Dendritic cell treated with granulocyte-macrophage colony-stimulating factor and Interleukin-4, amounts not matched to agents 40 ng/mL and 50 ng/mL, for 4 days (primary cell): Measurements from ENCODE around the gene KCND1.
A peak's percentile ranks its signal among the peaks of the same experiment; 100 is the strongest.

ENCODE experiments used
- H3K27ac Mint-ChIP-seq: one replicate; pipeline ENCODE4 v1.8.0; 2022; ENCODE audit warnings: mild to moderate bottlenecking, mixed read lengths
- H3K27me3 Mint-ChIP-seq: one replicate; pipeline ENCODE4 v1.8.0; 2022; ENCODE audit warnings: mild to moderate bottlenecking, mixed read lengths
- H3K36me3 Mint-ChIP-seq: one replicate; pipeline ENCODE4 v1.8.0; 2022; ENCODE audit warnings: low read depth, mixed read lengths
- H3K4me1 Mint-ChIP-seq: one replicate; pipeline ENCODE4 v1.8.0; 2022; ENCODE audit warnings: low read depth, mixed read lengths
- H3K4me3 Mint-ChIP-seq: one replicate; pipeline ENCODE4 v1.8.0; 2022; ENCODE audit warnings: mild to moderate bottlenecking, moderate library complexity, mixed read lengths
- H3K9me3 Mint-ChIP-seq: one replicate; pipeline ENCODE4 v1.8.0; 2022; ENCODE audit warnings: mixed read lengths
- intact Hi-C: fragments of 100-400 bp; cut with micrococcal nuclease; formaldehyde crosslinking; loops from one replicate; pipeline ENCODE4 v1.15.0; 2022

KCND1 gene

GRCh38 chrX:48971249-48972219 lies at the start of gene KCND1:
Gene KCND1, minus strand, starts transcription at chrX:48971844. Its CDS starts 1,573 bp downstream, at chrX:48970271.
- peaks cover 25% of the 10 kb centered on the region for H3K4me1 Mint-ChIP-seq
- peaks cover 39% of the 10 kb centered on the region for H3K36me3 Mint-ChIP-seq
- no peaks in the 10 kb centered on the region for H3K9me3 Mint-ChIP-seq
- H3K27me3 Mint-ChIP-seq, result peaks cover 13% of the 10 kb centered on the region
- peak within 1 kb of the TSS; percentile 21 for H3K27ac Mint-ChIP-seq
- intact Hi-C loops, result no loop called here
- H3K4me3 Mint-ChIP-seq, result peak within 1 kb of the TSS; percentile 27

GRCh38 chrX:49019599-49020249 lies 48.1 kb upstream of the KCND1 start:
- Mint-ChIP-seq H3K4me3 (no peak overlapping the region), H3K4me1 (peaks cover 9% of the 10 kb centered on the region), H3K36me3 (peaks cover 10% of the 10 kb centered on the region), H3K27ac (no peak overlapping the region), H3K27me3 (no peaks in the 10 kb centered on the region), H3K9me3 (no peaks in the 10 kb centered on the region)
- intact Hi-C loops, result no loop called here

GRCh38 chrX:49019050-49019449 lies 47.4 kb upstream of the KCND1 start:
- Mint-ChIP-seq H3K36me3 (peaks cover 3% of the 10 kb centered on the region), H3K9me3 (no peaks in the 10 kb centered on the region), H3K4me1 (peaks cover 9% of the 10 kb centered on the region), H3K4me3 (no peak overlapping the region), H3K27me3 (no peaks in the 10 kb centered on the region), H3K27ac (no peak overlapping the region)
- intact Hi-C loops, result no loop called here

- peak overlapping the region; percentile 20 for H3K4me3 Mint-ChIP-seq
- peaks cover 23% of the 10 kb centered on the region for H3K4me1 Mint-ChIP-seq
- intact Hi-C loops, result loop anchor here (2.0 kb wide), 1 partner anchor 45 kb away; no protein-coding TSS in a partner anchor
- H3K27ac Mint-ChIP-seq, result no peak overlapping the region
- H3K9me3 Mint-ChIP-seq, result no peaks in the 10 kb centered on the region
- peaks cover 22% of the 10 kb centered on the region for H3K36me3 Mint-ChIP-seq
- H3K27me3 Mint-ChIP-seq, result no peaks in the 10 kb centered on the region
Observed at GRCh38 chrX:49003696-49004095, 32.1 kb upstream of the KCND1 start.

- intact Hi-C loops, result loop anchor here (1.0 to 2.0 kb wide), 2 partner anchors 41 to 44 kb away; partner anchors contain the start of gene TFE3
- Mint-ChIP-seq H3K4me3 (peak within 1 kb of the TSS; percentile 98), H3K4me1 (peaks cover 37% of the 10 kb centered on the region), H3K9me3 (no peaks in the 10 kb centered on the region), H3K36me3 (peaks cover 36% of the 10 kb centered on the region), H3K27me3 (no peaks in the 10 kb centered on the region), H3K27ac (peak within 1 kb of the TSS; percentile 93)
Observed at GRCh38 chrX:49002091-49002935, 30.7 kb upstream of the KCND1 start, which contains the start of gene GRIPAP1. Gene GRIPAP1, minus strand, starts transcription at chrX:49002264. Its CDS starts 35 bp downstream, at chrX:49002229.

GRCh38 chrX:49001521-49002090 lies 30.0 kb upstream of the KCND1 start:
- intact Hi-C loops, result loop anchor here (1.0 to 2.0 kb wide), 2 partner anchors 42 to 43 kb away; partner anchors contain the start of gene TFE3
- no peaks in the 10 kb centered on the region for H3K27me3 Mint-ChIP-seq

GRCh38 chrX:49000636-49001035 lies 29.0 kb upstream of the KCND1 start:
- H3K27me3 Mint-ChIP-seq, result no peaks in the 10 kb centered on the region
- peak overlapping the region; percentile 98 for H3K4me3 Mint-ChIP-seq
- peak overlapping the region; percentile 93 for H3K27ac Mint-ChIP-seq
- no peaks in the 10 kb centered on the region for H3K9me3 Mint-ChIP-seq
- peaks cover 50% of the 10 kb centered on the region for H3K36me3 Mint-ChIP-seq
- intact Hi-C loops, result no loop called here
- H3K4me1 Mint-ChIP-seq, result peaks cover 40% of the 10 kb centered on the region

More at GRCh38 chrX:49001521-49002090, 30.0 kb upstream of the KCND1 start:
- Mint-ChIP-seq H3K27ac (peak overlapping the region; percentile 93), H3K36me3 (peaks cover 43% of the 10 kb centered on the region), H3K4me3 (peak overlapping the region; percentile 98), H3K9me3 (no peaks in the 10 kb centered on the region), H3K4me1 (peaks cover 40% of the 10 kb centered on the region)

GRCh38 chrX:48999030-48999429 lies 27.4 kb upstream of the KCND1 start:
- peaks cover 66% of the 10 kb centered on the region for H3K36me3 Mint-ChIP-seq
- intact Hi-C loops, result no loop called here
- H3K27me3 Mint-ChIP-seq, result no peaks in the 10 kb centered on the region
- no peaks in the 10 kb centered on the region for H3K9me3 Mint-ChIP-seq
- no peak overlapping the region for H3K27ac Mint-ChIP-seq
- no peak overlapping the region for H3K4me3 Mint-ChIP-seq
- H3K4me1 Mint-ChIP-seq, result peaks cover 40% of the 10 kb centered on the region

GRCh38 chrX:48998391-48998790 lies 26.7 kb upstream of the KCND1 start:
- H3K9me3 Mint-ChIP-seq, result no peaks in the 10 kb centered on the region
- H3K36me3 Mint-ChIP-seq, result peaks cover 72% of the 10 kb centered on the region
- H3K4me3 Mint-ChIP-seq, result no peak overlapping the region
- H3K4me1 Mint-ChIP-seq, result peaks cover 40% of the 10 kb centered on the region
- intact Hi-C loops, result no loop called here
- H3K27ac Mint-ChIP-seq, result no peak overlapping the region
- H3K27me3 Mint-ChIP-seq, result no peaks in the 10 kb centered on the region

GRCh38 chrX:48997865-48998264 lies 26.2 kb upstream of the KCND1 start:
- Mint-ChIP-seq H3K36me3 (peaks cover 78% of the 10 kb centered on the region), H3K27ac (no peak overlapping the region), H3K4me3 (no peak overlapping the region), H3K27me3 (no peaks in the 10 kb centered on the region), H3K4me1 (peaks cover 40% of the 10 kb centered on the region), H3K9me3 (no peaks in the 10 kb centered on the region)
- intact Hi-C loops, result no loop called here

GRCh38 chrX:48997455-48997854 lies 25.8 kb upstream of the KCND1 start:
- intact Hi-C loops, result no loop called here
- Mint-ChIP-seq H3K36me3 (peaks cover 82% of the 10 kb centered on the region), H3K9me3 (no peaks in the 10 kb centered on the region), H3K4me3 (no peak overlapping the region), H3K4me1 (peaks cover 40% of the 10 kb centered on the region), H3K27ac (no peak overlapping the region), H3K27me3 (no peaks in the 10 kb centered on the region)

- peaks cover 40% of the 10 kb centered on the region for H3K4me1 Mint-ChIP-seq
- H3K36me3 Mint-ChIP-seq, result peaks cover 83% of the 10 kb centered on the region
- no peak overlapping the region for H3K4me3 Mint-ChIP-seq
- H3K27ac Mint-ChIP-seq, result no peak overlapping the region
- no peaks in the 10 kb centered on the region for H3K27me3 Mint-ChIP-seq
- intact Hi-C loops, result no loop called here
- no peaks in the 10 kb centered on the region for H3K9me3 Mint-ChIP-seq
Observed at GRCh38 chrX:48996969-48997368, 25.3 kb upstream of the KCND1 start.

GRCh38 chrX:48992341-48992740 lies 20.7 kb upstream of the KCND1 start:
- intact Hi-C loops, result no loop called here
- Mint-ChIP-seq H3K27me3 (no peaks in the 10 kb centered on the region), H3K9me3 (no peaks in the 10 kb centered on the region), H3K27ac (no peak overlapping the region), H3K4me3 (no peak overlapping the region), H3K36me3 (peaks cover 93% of the 10 kb centered on the region), H3K4me1 (peaks cover 4% of the 10 kb centered on the region)
